ENCODE measurements around the gene BPGM. TPM values are rescaled to one million over a fixed set of nuclear protein-coding genes. Genes with fewer than 3 reads are reported as not detected.
A peak's percentile ranks its signal among the peaks of the same experiment; 100 is the strongest.

Gene BPGM
- total RNA-seq, 2 experiments from 2014 or later: 16.3 to 17.4 TPM

- H3K27me3 Mint-ChIP-seq: no peaks in the 10 kb centered on the region
- H3K36me3 Mint-ChIP-seq: no peaks in the 10 kb centered on the region
- H3K27ac Mint-ChIP-seq: no peak overlapping the region
- H3K4me3 Mint-ChIP-seq: no peak overlapping the region
- H3K4me1 Mint-ChIP-seq: peaks cover 13% of the 10 kb centered on the region
- H3K9me3 Mint-ChIP-seq: no peaks in the 10 kb centered on the region
- DNase-seq: no peak
Observed at GRCh38 chr7:134706468-134706867, 59.8 kb downstream of the BPGM start.

GRCh38 chr7:134707663-134708378 lies 61.2 kb downstream of the BPGM start:
- DNase-seq: no peak
- Mint-ChIP-seq H3K36me3 (no peaks in the 10 kb centered on the region), H3K4me1 (peaks cover 15% of the 10 kb centered on the region), H3K27ac (no peak overlapping the region), H3K9me3 (no peaks in the 10 kb centered on the region), H3K4me3 (no peak overlapping the region), H3K27me3 (no peaks in the 10 kb centered on the region)

GRCh38 chr7:134708692-134709091 lies 62.0 kb downstream of the BPGM start:
- Mint-ChIP-seq H3K4me1 (peaks cover 20% of the 10 kb centered on the region), H3K4me3 (no peak overlapping the region), H3K27me3 (no peaks in the 10 kb centered on the region)

DNA sequence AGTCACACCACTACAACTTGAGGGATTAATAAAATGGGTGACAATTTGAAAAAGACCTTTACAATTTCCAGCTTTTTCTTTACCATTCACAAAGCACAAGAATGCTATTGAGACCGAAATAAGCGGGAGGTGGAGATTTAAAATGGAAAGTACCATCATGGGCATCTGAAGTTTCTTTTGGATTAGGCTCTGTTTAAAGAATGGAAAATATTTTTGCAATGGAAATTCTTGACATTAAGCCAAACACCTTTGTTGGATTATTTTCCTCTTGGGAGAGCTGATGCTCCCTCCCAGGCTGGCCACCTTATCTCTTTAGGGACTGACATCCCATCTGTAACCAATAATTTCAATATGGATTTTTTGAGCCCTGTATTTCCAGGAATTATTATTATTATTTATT lies 62.5 kb downstream of the BPGM start:
- Mint-ChIP-seq H3K36me3 (no peaks in the 10 kb centered on the region), H3K27me3 (no peaks in the 10 kb centered on the region), H3K4me3 (no peak overlapping the region), H3K27ac (no peak overlapping the region), H3K9me3 (no peaks in the 10 kb centered on the region), H3K4me1 (peaks cover 21% of the 10 kb centered on the region)
- DNase-seq: no peak

More at GRCh38 chr7:134708692-134709091, 62.0 kb downstream of the BPGM start:
- Mint-ChIP-seq H3K27ac (no peak overlapping the region), H3K36me3 (no peaks in the 10 kb centered on the region), H3K9me3 (no peaks in the 10 kb centered on the region)
- DNase-seq: no peak

DNA sequence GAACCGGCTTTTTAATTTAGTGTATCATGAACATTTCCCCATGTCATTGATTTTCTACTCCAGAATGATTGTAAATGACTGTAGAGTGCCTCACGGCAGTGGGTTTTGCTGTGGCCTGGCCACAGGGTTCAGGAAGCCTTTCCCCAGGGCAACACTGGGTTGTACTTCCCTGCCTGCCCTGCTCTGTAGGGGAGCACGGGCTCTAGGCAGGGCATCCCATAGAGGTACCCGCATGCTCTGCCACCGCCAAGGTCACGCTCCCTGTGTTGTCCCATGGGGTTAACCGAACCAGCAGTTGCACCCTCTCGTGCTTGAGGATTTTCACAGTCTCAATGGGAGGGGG lies 63.8 kb downstream of the BPGM start:
- no peaks in the 10 kb centered on the region for H3K9me3 Mint-ChIP-seq
- peak overlapping the region; percentile 88 for H3K27ac Mint-ChIP-seq
- peak overlapping the region; percentile 56 for H3K4me3 Mint-ChIP-seq
- H3K27me3 Mint-ChIP-seq: no peaks in the 10 kb centered on the region
- H3K4me1 Mint-ChIP-seq: peaks cover 21% of the 10 kb centered on the region
- H3K36me3 Mint-ChIP-seq: no peaks in the 10 kb centered on the region
- no peak for DNase-seq

- no peaks in the 10 kb centered on the region for H3K9me3 Mint-ChIP-seq
- no peaks in the 10 kb centered on the region for H3K36me3 Mint-ChIP-seq
- DNase-seq: peak; percentile 39
- peak overlapping the region; percentile 57 for H3K4me3 Mint-ChIP-seq
- peaks cover 21% of the 10 kb centered on the region for H3K4me1 Mint-ChIP-seq
- peak overlapping the region; percentile 88 for H3K27ac Mint-ChIP-seq
- no peaks in the 10 kb centered on the region for H3K27me3 Mint-ChIP-seq
Observed at GRCh38 chr7:134710854-134711624, 64.4 kb downstream of the BPGM start.

DNA sequence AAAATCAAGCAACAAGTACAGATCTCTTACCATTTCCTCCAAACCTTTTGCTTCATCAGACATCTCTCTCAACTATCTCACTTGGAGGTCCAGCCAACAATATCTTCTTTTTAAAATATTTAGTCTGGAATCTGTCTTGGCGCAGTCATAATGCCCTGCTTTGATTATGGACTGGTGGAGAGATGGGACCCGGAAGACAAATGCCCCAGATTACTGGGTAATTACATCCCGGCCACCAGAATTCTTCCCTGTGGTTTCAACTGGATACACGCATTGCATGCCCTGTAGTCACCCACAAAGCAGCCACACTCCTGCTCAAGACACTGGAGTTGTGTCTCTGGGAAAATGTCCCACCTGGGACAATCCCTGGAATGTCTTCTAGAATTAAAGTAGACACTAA lies 65.5 kb downstream of the BPGM start:
- Mint-ChIP-seq H3K36me3 (no peaks in the 10 kb centered on the region), H3K27me3 (no peaks in the 10 kb centered on the region), H3K9me3 (no peaks in the 10 kb centered on the region), H3K27ac (no peak overlapping the region), H3K4me3 (no peak overlapping the region), H3K4me1 (peaks cover 21% of the 10 kb centered on the region)
- DNase-seq: no peak

DNA sequence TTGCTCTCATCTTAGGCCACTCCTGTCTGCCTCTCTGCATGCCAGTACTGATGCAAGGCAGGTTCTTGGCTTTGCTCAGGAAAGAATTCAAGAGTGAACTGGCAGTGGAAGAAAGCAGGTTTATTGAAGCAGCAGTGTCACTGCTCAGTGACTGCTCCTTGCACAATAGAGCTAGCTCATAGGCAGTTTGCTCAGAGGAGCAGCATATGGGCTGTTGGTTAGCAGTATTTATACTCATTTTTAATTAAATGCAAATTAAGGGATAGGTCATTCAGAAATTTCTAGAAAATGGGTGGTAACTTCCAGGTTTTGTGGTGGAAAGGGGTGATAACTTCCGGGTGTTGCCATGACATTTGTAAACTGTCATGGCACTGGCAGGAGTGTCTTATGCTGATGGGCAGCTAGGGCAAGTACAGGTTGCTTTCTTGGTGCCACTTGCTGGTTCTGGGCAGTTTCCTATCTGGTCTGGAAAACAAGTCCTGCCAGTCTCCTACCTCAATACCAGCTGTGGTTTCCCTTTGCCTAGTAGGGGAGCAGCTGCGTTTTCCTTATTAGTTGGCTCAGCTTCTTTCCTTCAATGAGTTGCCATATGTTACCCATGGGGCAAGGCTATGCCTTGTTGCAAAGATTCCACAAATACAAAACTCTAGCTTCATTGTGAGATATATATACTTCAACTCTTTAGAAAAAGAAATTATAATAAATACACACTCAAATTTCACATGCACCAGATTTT lies 68.0 kb downstream of the BPGM start:
- no peaks in the 10 kb centered on the region for H3K36me3 Mint-ChIP-seq
- H3K4me1 Mint-ChIP-seq: peaks cover 21% of the 10 kb centered on the region
- no peak overlapping the region for H3K4me3 Mint-ChIP-seq
- no peaks in the 10 kb centered on the region for H3K9me3 Mint-ChIP-seq
- no peak overlapping the region for H3K27ac Mint-ChIP-seq
- no peaks in the 10 kb centered on the region for H3K27me3 Mint-ChIP-seq
- DNase-seq: no peak

DNA sequence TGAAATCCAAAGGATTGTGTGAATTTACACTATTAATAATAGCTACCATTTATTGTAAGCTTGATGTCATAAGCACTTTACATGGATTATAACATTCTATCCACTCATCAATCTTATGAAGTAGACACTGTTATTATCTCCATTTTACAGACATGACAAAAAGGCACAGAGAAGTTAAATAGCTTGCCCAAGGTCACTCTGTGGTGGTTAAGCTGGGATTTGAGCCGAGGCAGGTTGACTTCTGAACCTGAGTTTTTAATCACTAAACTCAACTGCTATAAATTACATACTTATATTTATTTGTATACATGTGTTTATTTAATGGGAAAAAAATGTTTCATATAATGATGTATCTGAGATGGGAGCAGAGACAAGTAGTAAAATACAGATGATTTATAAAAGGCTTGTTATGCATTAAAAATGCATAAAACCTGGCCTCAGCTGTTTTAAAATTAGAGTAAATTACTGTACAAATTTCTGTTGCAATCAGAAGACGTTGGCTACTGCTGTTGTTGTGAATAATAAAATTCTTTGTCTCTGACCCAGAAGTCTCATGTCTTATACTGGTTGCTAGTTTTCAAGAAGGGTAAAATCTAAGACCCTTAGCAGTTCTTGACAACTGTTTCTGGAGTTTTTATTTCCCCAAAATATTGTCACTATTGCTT lies 71.7 kb downstream of the BPGM start:
- Mint-ChIP-seq H3K9me3 (no peaks in the 10 kb centered on the region), H3K36me3 (no peaks in the 10 kb centered on the region), H3K27me3 (no peaks in the 10 kb centered on the region), H3K4me3 (no peak overlapping the region), H3K4me1 (peaks cover 3% of the 10 kb centered on the region), H3K27ac (no peak overlapping the region)
- no peak for DNase-seq

DNA sequence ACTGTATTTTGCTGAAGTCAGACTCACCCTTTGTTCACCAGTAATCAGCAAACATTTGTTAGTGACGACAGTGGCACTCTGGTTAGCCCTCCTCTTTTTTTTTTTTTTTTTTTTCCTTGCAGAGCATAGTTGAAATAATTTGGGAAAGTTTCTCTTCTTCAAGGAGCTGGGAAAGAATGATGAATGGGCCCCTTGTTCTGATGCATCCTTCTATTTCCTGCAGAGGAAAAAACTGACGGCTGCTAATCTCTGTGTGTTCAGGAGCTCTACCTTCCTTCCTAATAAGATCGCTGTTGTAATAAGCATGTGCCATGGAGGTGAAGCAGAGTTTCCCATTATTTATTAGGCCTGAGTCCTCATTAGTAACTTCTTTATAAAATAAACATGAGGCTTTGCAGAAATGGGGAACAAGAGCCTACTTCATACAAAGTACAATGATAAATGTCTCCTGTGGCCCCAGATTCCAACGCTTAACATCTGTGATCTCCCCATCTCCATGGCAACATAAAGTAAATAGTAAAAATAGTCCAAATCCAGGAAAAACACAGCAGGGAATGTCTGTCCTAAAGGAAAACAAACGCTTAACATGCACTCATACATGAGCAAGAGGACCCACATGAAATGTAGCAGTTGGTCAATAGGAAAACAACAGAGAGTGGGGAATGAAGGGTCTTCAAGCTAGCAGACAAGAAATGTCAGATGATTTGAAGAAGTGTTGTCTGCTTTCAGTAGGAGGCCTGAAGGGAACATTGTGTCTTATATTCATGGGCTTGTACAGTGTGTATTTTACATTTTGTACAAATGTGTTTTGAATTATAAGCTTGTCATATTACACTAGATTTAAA lies 73.7 kb downstream of the BPGM start:
- Mint-ChIP-seq H3K36me3 (no peaks in the 10 kb centered on the region), H3K4me1 (no peaks in the 10 kb centered on the region), H3K9me3 (no peaks in the 10 kb centered on the region), H3K4me3 (no peak overlapping the region), H3K27ac (no peak overlapping the region), H3K27me3 (no peaks in the 10 kb centered on the region)
- no peak for DNase-seq

DNA sequence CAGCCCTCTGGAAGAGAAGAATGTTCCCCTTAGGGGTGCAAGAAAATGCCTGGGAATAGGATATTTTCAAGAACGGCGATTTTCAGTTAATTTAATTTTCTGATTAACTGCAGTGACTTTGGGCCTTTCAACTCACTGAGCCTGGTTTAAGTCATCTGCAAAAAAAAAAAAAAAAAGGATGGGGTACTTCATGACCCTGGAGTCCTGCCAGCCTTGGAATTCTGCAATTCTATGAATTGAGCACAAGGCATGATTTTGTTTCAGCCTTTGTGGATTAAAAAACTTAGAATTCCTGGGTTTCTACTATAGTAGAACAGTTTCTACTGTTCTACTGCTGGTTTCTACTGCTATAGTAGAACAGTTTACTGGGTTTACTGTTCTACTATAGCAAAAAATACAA lies 74.5 kb downstream of the BPGM start:
- DNase-seq: no peak
- H3K4me1 Mint-ChIP-seq: no peaks in the 10 kb centered on the region
- H3K36me3 Mint-ChIP-seq: no peaks in the 10 kb centered on the region
- no peaks in the 10 kb centered on the region for H3K27me3 Mint-ChIP-seq
- H3K9me3 Mint-ChIP-seq: peaks cover 3% of the 10 kb centered on the region
- H3K4me3 Mint-ChIP-seq: no peak overlapping the region
- H3K27ac Mint-ChIP-seq: no peak overlapping the region

DNA sequence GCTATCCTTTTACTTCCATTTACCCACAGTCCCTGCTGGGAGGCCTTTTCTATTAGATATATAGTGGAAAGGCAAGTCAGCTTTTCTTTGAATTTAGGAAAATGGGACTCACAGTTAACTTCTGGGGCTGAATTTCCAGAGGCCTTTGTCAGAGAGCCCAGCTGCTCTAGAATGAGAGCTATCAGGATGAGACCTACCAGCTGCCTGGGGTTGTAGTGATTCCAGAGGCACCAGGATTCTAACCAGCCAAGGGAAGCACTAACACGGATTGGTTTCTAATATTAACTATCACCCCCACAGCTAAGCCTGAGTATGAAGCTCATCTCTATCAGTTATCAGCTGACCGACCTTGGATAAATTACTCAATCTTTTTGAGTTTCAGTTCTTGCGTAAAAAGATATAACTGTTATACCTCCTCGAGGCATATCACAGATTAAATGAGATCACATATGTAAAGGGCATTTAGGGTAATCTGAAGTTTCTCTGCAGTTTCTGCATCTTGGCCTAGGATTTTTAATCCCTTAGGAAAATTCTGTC lies 76.2 kb downstream of the BPGM start:
- no peaks in the 10 kb centered on the region for H3K27me3 Mint-ChIP-seq
- H3K4me1 Mint-ChIP-seq: no peaks in the 10 kb centered on the region
- H3K4me3 Mint-ChIP-seq: no peak overlapping the region
- no peak overlapping the region for H3K27ac Mint-ChIP-seq
- DNase-seq: no peak
- no peaks in the 10 kb centered on the region for H3K36me3 Mint-ChIP-seq
- peaks cover 3% of the 10 kb centered on the region for H3K9me3 Mint-ChIP-seq

- H3K27ac Mint-ChIP-seq: no peak overlapping the region
- H3K4me1 Mint-ChIP-seq: no peaks in the 10 kb centered on the region
- H3K36me3 Mint-ChIP-seq: no peaks in the 10 kb centered on the region
- H3K4me3 Mint-ChIP-seq: no peak overlapping the region
- no peaks in the 10 kb centered on the region for H3K27me3 Mint-ChIP-seq
- peaks cover 3% of the 10 kb centered on the region for H3K9me3 Mint-ChIP-seq
- DNase-seq: no peak
Observed at GRCh38 chr7:134723892-134724291, 77.2 kb downstream of the BPGM start.

GRCh38 chr7:134724606-134725005 lies 78.0 kb downstream of the BPGM start:
- H3K4me1 Mint-ChIP-seq: no peaks in the 10 kb centered on the region
- H3K9me3 Mint-ChIP-seq: peaks cover 3% of the 10 kb centered on the region
- no peaks in the 10 kb centered on the region for H3K36me3 Mint-ChIP-seq
- no peak overlapping the region for H3K4me3 Mint-ChIP-seq
- no peaks in the 10 kb centered on the region for H3K27me3 Mint-ChIP-seq
- no peak for DNase-seq
- no peak overlapping the region for H3K27ac Mint-ChIP-seq

All from activated naive CD8-positive, alpha-beta T cell treated with anti-CD3 and anti-CD28 coated beads for 36 hours (primary cell).